Ishikawa (cell line): ENCODE measurements around the gene KIAA1586.

Experiments used
- CEBPB ChIP-seq: IDR thresholded peaks from 2 replicates; pipeline ENCODE4 v1.6.1; 2012
- CREB1 ChIP-seq: IDR thresholded peaks from 2 replicates; pipeline ENCODE4 v1.6.1; 2012; ENCODE audit warnings: low read depth
- EGR1 ChIP-seq: IDR thresholded peaks from 2 replicates; pipeline ENCODE4 v1.6.1; 2012
- TAF1 ChIP-seq: IDR thresholded peaks from 2 replicates; pipeline ENCODE4 v1.6.1; 2012; ENCODE audit warnings: low read depth, mild to moderate bottlenecking
- TEAD4 ChIP-seq: IDR thresholded peaks from 2 replicates; pipeline ENCODE4 v1.6.1; 2012
- USF1 ChIP-seq: IDR thresholded peaks from 2 replicates; pipeline ENCODE4 v1.6.1; 2012
- ZBTB7A ChIP-seq: IDR thresholded peaks from 2 replicates; pipeline ENCODE4 v1.6.1; 2012; ENCODE audit warnings: low read depth

- TF ChIP-seq EGR1 (no peak), CREB1 (no peak), CEBPB (no peak), TAF1 (no peak), ZBTB7A (no peak), TEAD4 (no peak), USF1 (no peak)
Measured at GRCh38 chr6:57063847-57064246, 17.4 kb downstream of the KIAA1586 start.
